ENCODE data around the gene CHD6. TPM values are rescaled to one million over a fixed set of nuclear protein-coding genes. Genes with fewer than 3 reads are reported as not detected.

Gene CHD6
- total RNA-seq, 1 experiment from 2014 or later, result 46.7 TPM

DNA sequence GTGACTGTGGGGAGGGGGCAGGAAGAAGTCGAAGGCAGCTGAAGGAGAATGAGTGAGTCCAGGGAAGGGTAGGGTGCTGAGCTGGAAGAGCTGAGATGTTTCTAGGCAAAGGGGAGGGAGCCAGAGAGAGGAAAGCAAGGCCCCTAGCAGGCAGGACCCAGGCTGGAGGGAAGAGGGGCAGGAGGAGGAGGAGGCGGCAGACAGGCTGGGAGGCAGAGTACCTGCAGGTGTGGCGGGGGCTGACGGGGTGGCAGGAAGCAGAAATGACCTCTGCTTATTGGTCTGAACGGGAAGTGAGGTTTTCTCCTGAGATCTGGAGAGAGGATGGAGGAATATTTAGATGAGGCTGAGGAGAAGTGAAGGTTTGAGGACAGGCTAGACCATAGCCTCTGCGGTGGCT lies 240.9 kb downstream of the CHD6 start:
- Histone ChIP-seq H3K9me3 (ENCODE audit: low read depth, low read length, poor library complexity, severe bottlenecking) (no peaks in the 10 kb centered on the region), H3K27me3 (replicated peaks; ENCODE audit: insufficient read depth, low read depth, low read length, poor library complexity) (peaks cover 3% of the 10 kb centered on the region), H3K4me3 (ENCODE audit: low read depth, low read length, poor library complexity, severe bottlenecking) (no peak overlapping the region), H3K27ac (ENCODE audit: low read depth, low read length, poor library complexity, severe bottlenecking) (no peak overlapping the region), H3K36me3 (ENCODE audit: insufficient read depth, low read length, poor library complexity, severe bottlenecking) (no peaks in the 10 kb centered on the region), H3K4me1 (ENCODE audit: insufficient read depth, low read length, poor library complexity, severe bottlenecking) (no peaks in the 10 kb centered on the region)
- no peak for TF ChIP-seq EZH2 (IDR thresholded peaks at IDR 0.05; ENCODE audit: borderline replicate concordance, low read depth, low read length, poor library complexity, severe bottlenecking)
- TF ChIP-seq, protein P1, sequence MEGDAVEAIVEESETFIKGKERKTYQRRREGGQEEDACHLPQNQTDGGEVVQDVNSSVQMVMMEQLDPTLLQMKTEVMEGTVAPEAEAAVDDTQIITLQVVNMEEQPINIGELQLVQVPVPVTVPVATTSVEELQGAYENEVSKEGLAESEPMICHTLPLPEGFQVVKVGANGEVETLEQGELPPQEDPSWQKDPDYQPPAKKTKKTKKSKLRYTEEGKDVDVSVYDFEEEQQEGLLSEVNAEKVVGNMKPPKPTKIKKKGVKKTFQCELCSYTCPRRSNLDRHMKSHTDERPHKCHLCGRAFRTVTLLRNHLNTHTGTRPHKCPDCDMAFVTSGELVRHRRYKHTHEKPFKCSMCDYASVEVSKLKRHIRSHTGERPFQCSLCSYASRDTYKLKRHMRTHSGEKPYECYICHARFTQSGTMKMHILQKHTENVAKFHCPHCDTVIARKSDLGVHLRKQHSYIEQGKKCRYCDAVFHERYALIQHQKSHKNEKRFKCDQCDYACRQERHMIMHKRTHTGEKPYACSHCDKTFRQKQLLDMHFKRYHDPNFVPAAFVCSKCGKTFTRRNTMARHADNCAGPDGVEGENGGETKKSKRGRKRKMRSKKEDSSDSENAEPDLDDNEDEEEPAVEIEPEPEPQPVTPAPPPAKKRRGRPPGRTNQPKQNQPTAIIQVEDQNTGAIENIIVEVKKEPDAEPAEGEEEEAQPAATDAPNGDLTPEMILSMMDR (conservative IDR thresholded peaks at IDR 0.05; ENCODE audit: low read depth, low read length), result no peak
- BruUV-seq (replicated peaks), result no TSS peak
- DNase-seq (ENCODE audit: low spot score), result no peak
- CTCF ChIA-PET, result no interaction called here
- POLR2A ChIA-PET (ENCODE audit: low non-redundant PET), result no interaction called here
- intact Hi-C loops (cut with micrococcal nuclease; ENCODE audit: unreplicated experiment), result no loop called here

- no peak overlapping the region for H3K27ac ChIP-seq (ENCODE audit: low read depth, low read length, poor library complexity, severe bottlenecking)
- no peaks in the 10 kb centered on the region for H3K4me1 ChIP-seq (ENCODE audit: insufficient read depth, low read length, poor library complexity, severe bottlenecking)
- POLR2A ChIA-PET (ENCODE audit: low non-redundant PET), result no interaction called here
- no peaks in the 10 kb centered on the region for H3K36me3 ChIP-seq (ENCODE audit: insufficient read depth, low read length, poor library complexity, severe bottlenecking)
- no peak overlapping the region for H3K4me3 ChIP-seq (ENCODE audit: low read depth, low read length, poor library complexity, severe bottlenecking)
- no peak for TF ChIP-seq EZH2 (IDR thresholded peaks at IDR 0.05; ENCODE audit: borderline replicate concordance, low read depth, low read length, poor library complexity, severe bottlenecking)
- TF ChIP-seq, protein P1 (conservative IDR thresholded peaks at IDR 0.05; ENCODE audit: low read depth, low read length), result no peak
- intact Hi-C loops (cut with micrococcal nuclease; ENCODE audit: unreplicated experiment), result no loop called here
- BruUV-seq (replicated peaks), result no TSS peak
- H3K27me3 ChIP-seq (replicated peaks; ENCODE audit: insufficient read depth, low read depth, low read length, poor library complexity), result peaks cover 3% of the 10 kb centered on the region
- H3K9me3 ChIP-seq (ENCODE audit: low read depth, low read length, poor library complexity, severe bottlenecking), result no peaks in the 10 kb centered on the region
- no peak for DNase-seq (ENCODE audit: low spot score)
- CTCF ChIA-PET, result no interaction called here
These were observed 241.8 kb downstream of the CHD6 start for GRCh38 chr20:41376349-41376748.

GRCh38 chr20:41375846-41376245 lies 242.3 kb downstream of the CHD6 start:
- POLR2A ChIA-PET (ENCODE audit: low non-redundant PET), result no interaction called here
- Histone ChIP-seq H3K36me3 (ENCODE audit: insufficient read depth, low read length, poor library complexity, severe bottlenecking) (no peaks in the 10 kb centered on the region), H3K9me3 (ENCODE audit: low read depth, low read length, poor library complexity, severe bottlenecking) (no peaks in the 10 kb centered on the region), H3K4me1 (ENCODE audit: insufficient read depth, low read length, poor library complexity, severe bottlenecking) (no peaks in the 10 kb centered on the region), H3K27ac (ENCODE audit: low read depth, low read length, poor library complexity, severe bottlenecking) (no peak overlapping the region), H3K4me3 (ENCODE audit: low read depth, low read length, poor library complexity, severe bottlenecking) (no peak overlapping the region), H3K27me3 (replicated peaks; ENCODE audit: insufficient read depth, low read depth, low read length, poor library complexity) (peaks cover 3% of the 10 kb centered on the region)
- BruUV-seq (replicated peaks), result no TSS peak
- CTCF ChIA-PET, result no interaction called here
- DNase-seq (ENCODE audit: low spot score), result no peak
- intact Hi-C loops (cut with micrococcal nuclease; ENCODE audit: unreplicated experiment), result no loop called here
- TF ChIP-seq, protein P1 (conservative IDR thresholded peaks at IDR 0.05; ENCODE audit: low read depth, low read length), result no peak
- no peak for TF ChIP-seq EZH2 (IDR thresholded peaks at IDR 0.05; ENCODE audit: borderline replicate concordance, low read depth, low read length, poor library complexity, severe bottlenecking)

Data from A673 (cell line).